ENCODE data around the gene BDH1.

GRCh38 chr3:197475514-197475913 is 80.3 kb downstream of the BDH1 start:
- TF ChIP-seq POLR2A (IDR thresholded peaks at IDR 0.05; ENCODE audit: low read length), result no peak
- TF ChIP-seq GATA1 (IDR thresholded peaks at IDR 0.05; ENCODE audit: low read depth, low read length), result no peak
